SK-N-SH treated with all-trans-retinoic acid at 6 μM for 48 hours (cell line): ENCODE results near the gene CENPT.

ENCODE experiments used
- ATAC-seq: fragments of 200-7000 bp; cut with Tn5 transposase; 3 replicates; pipeline ENCODE4 v1.9.1; 2020; ENCODE audit warnings: mild to moderate bottlenecking, moderate library complexity
- ARNTL ChIP-seq: fragments of 450-650 bp; formaldehyde crosslinking; IDR thresholded peaks from 2 replicates; pipeline ENCODE4 v1.5.0; 2020; ENCODE audit warnings: low read depth, mild to moderate bottlenecking, moderate library complexity, borderline replicate concordance
- BACH2 ChIP-seq: fragments of 250-450 bp; sonication (Bioruptor Pico); IDR thresholded peaks from 2 replicates; pipeline ENCODE4 v1.9.0; 2021; ENCODE audit warnings: mild to moderate bottlenecking, borderline replicate concordance
- CREB5 ChIP-seq: fragments of 250-450 bp; sonication (Bioruptor Pico); IDR thresholded peaks from 2 replicates; pipeline ENCODE4 v1.5.1; 2020; ENCODE audit warnings: low read depth, mild to moderate bottlenecking, moderate library complexity
- CSDC2 ChIP-seq: fragments of 250-450 bp; sonication (Bioruptor Pico); IDR thresholded peaks from 2 replicates; pipeline ENCODE4 v1.5.0; 2020; ENCODE audit warnings: mild to moderate bottlenecking, moderate library complexity
- CSRNP3 ChIP-seq: fragments of 250-450 bp; sonication (Bioruptor Pico); IDR thresholded peaks from 2 replicates; pipeline ENCODE4 v1.5.1; 2021; ENCODE audit warnings: mild to moderate bottlenecking, moderate library complexity
- ESRRG ChIP-seq: fragments of 250-450 bp; sonication (Bioruptor Pico); IDR thresholded peaks from 2 replicates; pipeline ENCODE4 v1.6.1; 2021; ENCODE audit warnings: mild to moderate bottlenecking
- GLIS3 ChIP-seq: fragments of 250-450 bp; sonication (Bioruptor Pico); IDR thresholded peaks from 2 replicates; pipeline ENCODE4 v1.5.0; 2020; ENCODE audit warnings: mild to moderate bottlenecking, moderate library complexity
- ISL1 ChIP-seq: fragments of 250-450 bp; sonication (Bioruptor Pico); IDR thresholded peaks from 2 replicates; pipeline ENCODE4 v2.1.2; 2022; ENCODE audit warnings: mild to moderate bottlenecking, moderate library complexity
- OSR1 ChIP-seq: fragments of 250-450 bp; sonication (Bioruptor Pico); IDR thresholded peaks from 2 replicates; pipeline ENCODE4 v1.8.0; 2022; ENCODE audit warnings: moderate library complexity, mild to moderate bottlenecking, inconsistent platforms
- POU6F1 ChIP-seq: fragments of 250-450 bp; sonication (Bioruptor Pico); IDR thresholded peaks from 2 replicates; pipeline ENCODE4 v1.8.0; 2021; ENCODE audit warnings: low read depth, mild to moderate bottlenecking, moderate library complexity, borderline replicate concordance
- RARB ChIP-seq: fragments of 250-450 bp; sonication (Bioruptor Pico); IDR thresholded peaks from 2 replicates; pipeline ENCODE4 v1.8.0; 2021; ENCODE audit warnings: mild to moderate bottlenecking, moderate library complexity
- TOX ChIP-seq: fragments of 250-450 bp; sonication (Bioruptor Pico); IDR thresholded peaks from 2 replicates; pipeline ENCODE4 v1.8.0; 2021; ENCODE audit warnings: mild to moderate bottlenecking, moderate library complexity, borderline replicate concordance
- TSHZ2 ChIP-seq: fragments of 250-450 bp; sonication (Bioruptor Pico); IDR thresholded peaks from 2 replicates; pipeline ENCODE4 v1.5.0; 2020; ENCODE audit warnings: mild to moderate bottlenecking, moderate library complexity
- ZC3H10 ChIP-seq: fragments of 250-450 bp; sonication (Bioruptor Pico); IDR thresholded peaks from 2 replicates; pipeline ENCODE4 v1.5.1; 2021; ENCODE audit warnings: mild to moderate bottlenecking, moderate library complexity
- ZFP3 ChIP-seq: fragments of 250-450 bp; sonication (Bioruptor Pico); IDR thresholded peaks from 2 replicates; pipeline ENCODE4 v1.5.0; 2020; ENCODE audit warnings: mild to moderate bottlenecking, moderate library complexity
- ZFP30 ChIP-seq: fragments of 450-650 bp; formaldehyde crosslinking; IDR thresholded peaks from 2 replicates; pipeline ENCODE4 v1.5.0; 2022; ENCODE audit warnings: mild to moderate bottlenecking, moderate library complexity
- ZNF565 ChIP-seq: fragments of 450-650 bp; formaldehyde crosslinking; conservative IDR thresholded peaks from 2 replicates; pipeline ENCODE4 v1.5.0; 2020; ENCODE audit warnings: low read depth, mild to moderate bottlenecking, moderate library complexity
- ZNF70 ChIP-seq: fragments of 450-650 bp; formaldehyde crosslinking; IDR thresholded peaks from 2 replicates; pipeline ENCODE4 v1.5.0; 2020; ENCODE audit warnings: mild to moderate bottlenecking, moderate library complexity
- ZNF8 ChIP-seq: fragments of 450-650 bp; formaldehyde crosslinking; IDR thresholded peaks from 2 replicates; pipeline ENCODE4 v1.5.0; 2020; ENCODE audit warnings: mild to moderate bottlenecking, moderate library complexity

Gene CENPT

GRCh38 chr16:67804853-67805542 lies 42.5 kb downstream of the CENPT start (continued):
- TF ChIP-seq CSRNP3 (CRISPR knock-in tag) = no peak
- TF ChIP-seq ESRRG (CRISPR knock-in tag) = no peak
- TF ChIP-seq ZFP3 (CRISPR knock-in tag) = no peak
- TF ChIP-seq ARNTL (CRISPR knock-in tag) = no peak
- TF ChIP-seq ZNF8 (CRISPR knock-in tag) = no peak
- TF ChIP-seq, all 23 proteins: peak for 0

- no peak for TF ChIP-seq ZC3H10 (CRISPR knock-in tag)
- no peak for ATAC-seq
Observed at GRCh38 chr16:67803894-67804293, 43.6 kb downstream of the CENPT start.

GRCh38 chr16:67801883-67802282 lies 45.6 kb downstream of the CENPT start:
- ATAC-seq = no peak
- TF ChIP-seq ZFP3 (CRISPR knock-in tag) = no peak
- TF ChIP-seq CREB5 (CRISPR knock-in tag) = no peak
- TF ChIP-seq POU6F1 = no peak
- no peak for TF ChIP-seq CSRNP3 (CRISPR knock-in tag)
- TF ChIP-seq OSR1 (CRISPR knock-in tag) = no peak
- TF ChIP-seq GLIS3 (CRISPR knock-in tag) = no peak
- no peak for TF ChIP-seq ISL1
- no peak for TF ChIP-seq ZNF565 (CRISPR knock-in tag)
- no peak for TF ChIP-seq ZNF70 (CRISPR knock-in tag)
- no peak for TF ChIP-seq TSHZ2 (CRISPR knock-in tag)
- TF ChIP-seq ZC3H10 (CRISPR knock-in tag) = no peak
- no peak for TF ChIP-seq RARB (CRISPR knock-in tag)
- TF ChIP-seq CSDC2 = no peak
- no peak for TF ChIP-seq ESRRG (CRISPR knock-in tag)
- TF ChIP-seq TOX (CRISPR knock-in tag) = no peak

- no peak for ATAC-seq
- no peak for TF ChIP-seq ZFP3 (CRISPR knock-in tag)
- no peak for TF ChIP-seq ESRRG (CRISPR knock-in tag)
- no peak for TF ChIP-seq OSR1 (CRISPR knock-in tag)
- no peak for TF ChIP-seq CREB5 (CRISPR knock-in tag)
- no peak for TF ChIP-seq ZFP30 (CRISPR knock-in tag)
- no peak for TF ChIP-seq BACH2 (CRISPR knock-in tag)
- TF ChIP-seq GLIS3 (CRISPR knock-in tag) = no peak
- TF ChIP-seq CSDC2 = no peak
- TF ChIP-seq ZNF565 (CRISPR knock-in tag) = no peak
Observed at GRCh38 chr16:67801241-67801640, 46.3 kb downstream of the CENPT start.
